ENCODE measurements around the gene ATXN7L3. TPM values are rescaled to one million over a fixed set of nuclear protein-coding genes. Genes with fewer than 3 reads are reported as not detected.
A peak's percentile ranks its signal among the peaks of the same experiment; 100 is the strongest.

The ATXN7L3 gene
- total and polyA plus RNA-seq, 9 of the 15 experiments (the other 6 are each of a cell fraction or from before 2014, with no cell fraction given), result 0.62 to 66.1 (median 33.2) TPM

DNA sequence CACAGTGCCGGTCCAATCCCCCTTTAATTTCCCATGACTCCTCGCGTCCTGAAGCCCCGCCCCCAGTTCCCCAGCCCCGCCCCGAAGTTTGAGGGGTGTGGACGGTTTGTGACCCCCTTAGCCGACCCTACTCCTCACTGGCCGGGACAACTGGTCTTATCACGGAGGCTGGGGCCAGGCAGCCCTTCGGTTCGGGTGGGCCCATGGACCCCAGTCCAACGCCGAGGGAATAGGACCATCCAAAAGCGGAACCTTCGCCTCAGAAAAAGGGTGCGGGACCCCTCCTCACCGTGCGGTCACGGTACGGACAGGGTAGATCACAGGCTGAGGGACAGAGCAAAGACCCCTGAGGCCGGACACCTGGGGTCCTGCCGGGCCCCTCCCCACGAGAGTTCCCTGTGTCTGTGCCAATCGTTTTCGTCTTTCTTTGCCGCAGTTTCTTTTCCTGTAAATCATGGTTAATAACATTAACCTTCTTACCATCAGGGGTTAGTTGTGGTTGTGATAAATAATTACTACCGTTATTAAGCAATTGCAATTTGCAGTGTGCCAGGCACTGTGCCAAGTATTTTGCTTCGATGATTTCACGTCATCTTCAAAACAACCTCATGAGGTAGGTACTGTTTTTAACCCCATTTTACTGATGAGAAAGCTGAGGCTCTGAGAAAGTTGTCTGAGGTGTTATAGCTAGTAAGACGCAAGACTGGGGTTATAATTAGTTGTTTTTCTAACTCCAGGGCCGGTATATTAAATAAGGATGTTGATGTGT, 12.4 kb downstream of the ATXN7L3 start (continued):
- peak; percentile 5 for TF ChIP-seq POLR2G (IDR thresholded peaks at IDR 0.05; ENCODE audit: low read depth, low read length)
- no peak for TF ChIP-seq TEAD4 (IDR thresholded peaks at IDR 0.05; ENCODE audit: low read length)
- TF ChIP-seq TEAD4 (CRISPR knock-in tag; IDR thresholded peaks at IDR 0.05; ENCODE audit: borderline replicate concordance), result no peak
- TF ChIP-seq, protein P1, sequence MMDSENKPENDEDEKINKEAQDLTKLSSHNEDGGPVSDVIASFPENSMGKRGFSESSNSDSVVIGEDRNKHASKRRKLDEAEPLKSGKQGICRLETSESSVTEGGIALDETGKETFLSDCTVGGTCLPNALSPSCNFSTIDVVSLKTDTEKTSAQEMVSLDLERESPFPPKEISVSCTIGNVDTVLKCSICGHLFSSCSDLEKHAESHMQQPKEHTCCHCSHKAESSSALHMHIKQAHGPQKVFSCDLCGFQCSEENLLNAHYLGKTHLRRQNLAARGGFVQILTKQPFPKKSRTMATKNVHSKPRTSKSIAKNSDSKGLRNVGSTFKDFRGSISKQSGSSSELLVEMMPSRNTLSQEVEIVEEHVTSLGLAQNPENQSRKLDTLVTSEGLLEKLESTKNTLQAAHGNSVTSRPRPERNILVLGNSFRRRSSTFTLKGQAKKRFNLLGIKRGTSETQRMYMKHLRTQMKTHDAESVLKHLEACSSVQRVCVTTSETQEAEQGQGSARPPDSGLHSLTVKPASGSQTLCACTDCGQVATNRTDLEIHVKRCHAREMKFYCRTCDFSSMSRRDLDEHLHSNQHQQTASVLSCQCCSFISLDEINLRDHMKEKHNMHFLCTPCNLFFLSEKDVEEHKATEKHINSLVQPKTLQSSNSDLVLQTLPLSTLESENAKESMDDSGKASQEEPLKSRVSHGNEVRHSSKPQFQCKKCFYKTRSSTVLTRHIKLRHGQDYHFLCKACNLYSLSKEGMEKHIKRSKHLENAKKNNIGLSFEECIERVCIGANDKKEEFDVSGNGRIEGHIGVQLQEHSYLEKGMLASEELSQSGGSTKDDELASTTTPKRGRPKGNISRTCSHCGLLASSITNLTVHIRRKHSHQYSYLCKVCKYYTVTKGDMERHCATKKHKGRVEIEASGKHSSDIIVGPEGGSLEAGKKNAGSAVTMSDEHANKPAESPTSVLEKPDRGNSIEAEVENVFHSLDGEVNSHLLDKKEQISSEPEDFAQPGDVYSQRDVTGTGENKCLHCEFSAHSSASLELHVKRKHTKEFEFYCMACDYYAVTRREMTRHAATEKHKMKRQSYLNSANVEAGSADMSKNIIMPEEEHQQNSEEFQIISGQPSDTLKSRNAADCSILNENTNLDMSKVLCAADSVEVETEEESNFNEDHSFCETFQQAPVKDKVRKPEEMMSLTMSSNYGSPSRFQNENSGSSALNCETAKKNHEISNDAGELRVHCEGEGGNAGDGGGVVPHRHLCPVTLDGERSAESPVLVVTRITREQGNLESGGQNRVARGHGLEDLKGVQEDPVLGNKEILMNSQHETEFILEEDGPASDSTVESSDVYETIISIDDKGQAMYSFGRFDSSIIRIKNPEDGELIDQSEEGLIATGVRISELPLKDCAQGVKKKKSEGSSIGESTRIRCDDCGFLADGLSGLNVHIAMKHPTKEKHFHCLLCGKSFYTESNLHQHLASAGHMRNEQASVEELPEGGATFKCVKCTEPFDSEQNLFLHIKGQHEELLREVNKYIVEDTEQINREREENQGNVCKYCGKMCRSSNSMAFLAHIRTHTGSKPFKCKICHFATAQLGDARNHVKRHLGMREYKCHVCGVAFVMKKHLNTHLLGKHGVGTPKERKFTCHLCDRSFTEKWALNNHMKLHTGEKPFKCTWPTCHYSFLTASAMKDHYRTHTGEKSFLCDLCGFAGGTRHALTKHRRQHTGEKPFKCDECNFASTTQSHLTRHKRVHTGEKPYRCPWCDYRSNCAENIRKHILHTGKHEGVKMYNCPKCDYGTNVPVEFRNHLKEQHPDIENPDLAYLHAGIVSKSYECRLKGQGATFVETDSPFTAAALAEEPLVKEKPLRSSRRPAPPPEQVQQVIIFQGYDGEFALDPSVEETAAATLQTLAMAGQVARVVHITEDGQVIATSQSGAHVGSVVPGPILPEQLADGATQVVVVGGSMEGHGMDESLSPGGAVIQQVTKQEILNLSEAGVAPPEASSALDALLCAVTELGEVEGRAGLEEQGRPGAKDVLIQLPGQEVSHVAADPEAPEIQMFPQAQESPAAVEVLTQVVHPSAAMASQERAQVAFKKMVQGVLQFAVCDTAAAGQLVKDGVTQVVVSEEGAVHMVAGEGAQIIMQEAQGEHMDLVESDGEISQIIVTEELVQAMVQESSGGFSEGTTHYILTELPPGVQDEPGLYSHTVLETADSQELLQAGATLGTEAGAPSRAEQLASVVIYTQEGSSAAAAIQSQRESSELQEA (IDR thresholded peaks at IDR 0.05; ENCODE audit: low read depth), result no peak
- no peak for TF ChIP-seq TBP (optimal IDR thresholded peaks at IDR 0.05; ENCODE audit: low read depth, low read length)
- peak; percentile 83 for TF ChIP-seq BCOR (IDR thresholded peaks at IDR 0.05)
- TF ChIP-seq NR4A1 (CRISPR knock-in tag; IDR thresholded peaks at IDR 0.05), result 0 out of 2 replicates have a peak, but pooled peaks have one; percentile 15
- no peak for TF ChIP-seq NR4A1 (tag; IDR thresholded peaks at IDR 0.05)
- TF ChIP-seq ARID1B (IDR thresholded peaks at IDR 0.05), result 0 out of 2 replicates have a peak, but pooled peaks have one; percentile 22
- no peak for TF ChIP-seq NFYB (IDR thresholded peaks at IDR 0.05; ENCODE audit: extremely low read depth, insufficient read length)
- TF ChIP-seq PHF8 (IDR thresholded peaks at IDR 0.05; ENCODE audit: borderline replicate concordance, low read length), result peak; percentile 53; the same call in 1 of the 2 replicates
- no peak for TF ChIP-seq MYBL2 (IDR thresholded peaks at IDR 0.05; ENCODE audit: low read depth)
- TF ChIP-seq MYBL2 (CRISPR knock-in tag; IDR thresholded peaks at IDR 0.05; ENCODE audit: borderline replicate concordance), result no peak
- TF ChIP-seq, protein P2, sequence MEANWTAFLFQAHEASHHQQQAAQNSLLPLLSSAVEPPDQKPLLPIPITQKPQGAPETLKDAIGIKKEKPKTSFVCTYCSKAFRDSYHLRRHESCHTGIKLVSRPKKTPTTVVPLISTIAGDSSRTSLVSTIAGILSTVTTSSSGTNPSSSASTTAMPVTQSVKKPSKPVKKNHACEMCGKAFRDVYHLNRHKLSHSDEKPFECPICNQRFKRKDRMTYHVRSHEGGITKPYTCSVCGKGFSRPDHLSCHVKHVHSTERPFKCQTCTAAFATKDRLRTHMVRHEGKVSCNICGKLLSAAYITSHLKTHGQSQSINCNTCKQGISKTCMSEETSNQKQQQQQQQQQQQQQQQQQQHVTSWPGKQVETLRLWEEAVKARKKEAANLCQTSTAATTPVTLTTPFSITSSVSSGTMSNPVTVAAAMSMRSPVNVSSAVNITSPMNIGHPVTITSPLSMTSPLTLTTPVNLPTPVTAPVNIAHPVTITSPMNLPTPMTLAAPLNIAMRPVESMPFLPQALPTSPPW (CRISPR knock-in tag; IDR thresholded peaks at IDR 0.05), result no peak
- TF ChIP-seq CTBP1 (IDR thresholded peaks at IDR 0.05; ENCODE audit: borderline replicate concordance), result no peak
- TF ChIP-seq EWSR1 (IDR thresholded peaks at IDR 0.05; ENCODE audit: borderline replicate concordance, low read depth, partially characterized antibody), result no peak
- TF ChIP-seq HNRNPUL1 (IDR thresholded peaks at IDR 0.05; ENCODE audit: low read length), result no peak

All from K562 (cell line).